HG03565 (cell line): Measurements from ENCODE around the gene IQGAP2.
"Not testable (repeated sequence)": the region's sequence is repeated elsewhere in the genome, so short reads cannot be mapped to it uniquely, and the experiment has no call there.

ENCODE experiments used
- ATAC-seq: cut with Tn5 transposase; IDR thresholded peaks from one replicate; pipeline ENCODE4 v1.9.1; 2021; ENCODE audit warnings: mild to moderate bottlenecking, moderate library complexity; ENCODE audit not compliant: unreplicated experiment

The IQGAP2 gene, protein sequence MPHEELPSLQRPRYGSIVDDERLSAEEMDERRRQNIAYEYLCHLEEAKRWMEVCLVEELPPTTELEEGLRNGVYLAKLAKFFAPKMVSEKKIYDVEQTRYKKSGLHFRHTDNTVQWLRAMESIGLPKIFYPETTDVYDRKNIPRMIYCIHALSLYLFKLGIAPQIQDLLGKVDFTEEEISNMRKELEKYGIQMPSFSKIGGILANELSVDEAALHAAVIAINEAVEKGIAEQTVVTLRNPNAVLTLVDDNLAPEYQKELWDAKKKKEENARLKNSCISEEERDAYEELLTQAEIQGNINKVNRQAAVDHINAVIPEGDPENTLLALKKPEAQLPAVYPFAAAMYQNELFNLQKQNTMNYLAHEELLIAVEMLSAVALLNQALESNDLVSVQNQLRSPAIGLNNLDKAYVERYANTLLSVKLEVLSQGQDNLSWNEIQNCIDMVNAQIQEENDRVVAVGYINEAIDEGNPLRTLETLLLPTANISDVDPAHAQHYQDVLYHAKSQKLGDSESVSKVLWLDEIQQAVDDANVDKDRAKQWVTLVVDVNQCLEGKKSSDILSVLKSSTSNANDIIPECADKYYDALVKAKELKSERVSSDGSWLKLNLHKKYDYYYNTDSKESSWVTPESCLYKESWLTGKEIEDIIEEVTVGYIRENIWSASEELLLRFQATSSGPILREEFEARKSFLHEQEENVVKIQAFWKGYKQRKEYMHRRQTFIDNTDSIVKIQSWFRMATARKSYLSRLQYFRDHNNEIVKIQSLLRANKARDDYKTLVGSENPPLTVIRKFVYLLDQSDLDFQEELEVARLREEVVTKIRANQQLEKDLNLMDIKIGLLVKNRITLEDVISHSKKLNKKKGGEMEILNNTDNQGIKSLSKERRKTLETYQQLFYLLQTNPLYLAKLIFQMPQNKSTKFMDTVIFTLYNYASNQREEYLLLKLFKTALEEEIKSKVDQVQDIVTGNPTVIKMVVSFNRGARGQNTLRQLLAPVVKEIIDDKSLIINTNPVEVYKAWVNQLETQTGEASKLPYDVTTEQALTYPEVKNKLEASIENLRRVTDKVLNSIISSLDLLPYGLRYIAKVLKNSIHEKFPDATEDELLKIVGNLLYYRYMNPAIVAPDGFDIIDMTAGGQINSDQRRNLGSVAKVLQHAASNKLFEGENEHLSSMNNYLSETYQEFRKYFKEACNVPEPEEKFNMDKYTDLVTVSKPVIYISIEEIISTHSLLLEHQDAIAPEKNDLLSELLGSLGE (N-terminal part only)

GRCh38 chr5:76402886-76403765, at the start of gene IQGAP2:
IQGAP2 (plus strand) TSS chr5:76403285; CDS start chr5:76403546, 261 bp downstream.
- ATAC-seq, result peak; percentile 44

DNA sequence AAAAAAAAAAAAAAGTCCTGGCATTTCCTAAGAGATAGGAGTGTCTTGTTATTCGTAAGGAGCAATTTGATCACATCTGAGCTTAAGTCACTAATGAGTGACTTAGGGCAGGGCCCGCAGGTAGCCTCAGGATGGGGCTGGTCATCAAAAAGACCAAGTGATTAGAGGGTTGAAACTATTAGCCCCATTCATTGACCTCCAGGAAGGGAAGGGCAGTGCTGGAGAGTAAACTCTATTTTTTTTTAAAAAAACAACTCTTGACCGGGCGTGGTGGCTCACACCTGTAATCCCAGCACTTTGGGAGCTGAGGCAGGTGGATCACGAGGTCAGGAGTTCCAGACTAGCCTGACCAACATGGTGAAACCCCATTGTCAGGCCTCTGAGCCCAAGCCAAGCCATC, 46.2 kb upstream of the IQGAP2 start:
- ATAC-seq, result no peak

- no peak for ATAC-seq
Observed at GRCh38 chr5:76363352-76364225, 39.5 kb upstream of the IQGAP2 start.

DNA sequence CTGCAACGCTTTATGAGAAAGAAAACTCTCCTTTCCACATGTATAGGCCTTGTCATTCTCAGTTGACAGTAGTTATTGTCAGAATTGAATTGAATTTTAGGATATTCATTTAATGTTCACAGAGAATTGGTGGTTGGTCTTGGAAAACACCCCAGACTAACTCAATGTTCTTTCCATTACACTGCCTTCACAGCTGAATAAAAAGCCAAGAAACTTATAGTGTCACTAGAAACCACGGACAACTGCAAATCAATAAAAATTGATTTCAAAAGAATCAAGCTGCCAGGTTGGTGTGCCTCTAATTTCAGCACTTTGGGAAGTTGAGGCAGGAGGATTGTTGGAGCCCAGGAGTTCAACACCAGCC, 38.9 kb upstream of the IQGAP2 start:
- no peak for ATAC-seq

- no peak for ATAC-seq
Observed at GRCh38 chr5:76365561-76365960, 37.5 kb upstream of the IQGAP2 start.

GRCh38 chr5:76366596-76366995, 36.5 kb upstream of the IQGAP2 start:
- no peak for ATAC-seq

GRCh38 chr5:76367623-76368371, 35.3 kb upstream of the IQGAP2 start:
- no peak for ATAC-seq

DNA sequence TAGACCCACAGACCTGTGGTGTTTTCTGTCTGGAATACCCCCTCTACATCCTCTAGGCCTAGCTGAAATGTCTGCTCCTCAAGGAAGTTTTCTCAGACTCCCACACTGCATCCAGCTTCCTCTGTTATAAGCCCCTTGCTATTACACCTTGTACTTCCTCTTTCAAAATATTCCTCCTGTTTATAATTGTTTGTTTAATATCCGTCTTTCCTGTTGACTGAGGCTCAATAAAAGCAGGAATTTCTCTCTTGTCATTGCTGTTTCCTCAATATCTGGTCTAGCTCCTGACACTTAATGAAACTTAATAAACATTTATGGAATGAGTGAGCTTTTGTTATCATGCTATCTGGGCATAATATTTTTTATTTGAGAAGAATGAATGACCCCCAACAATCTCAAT, 34.1 kb upstream of the IQGAP2 start:
- no peak for ATAC-seq

- not testable (repeated sequence) for ATAC-seq
Observed at GRCh38 chr5:76369668-76370067, 33.4 kb upstream of the IQGAP2 start.

DNA sequence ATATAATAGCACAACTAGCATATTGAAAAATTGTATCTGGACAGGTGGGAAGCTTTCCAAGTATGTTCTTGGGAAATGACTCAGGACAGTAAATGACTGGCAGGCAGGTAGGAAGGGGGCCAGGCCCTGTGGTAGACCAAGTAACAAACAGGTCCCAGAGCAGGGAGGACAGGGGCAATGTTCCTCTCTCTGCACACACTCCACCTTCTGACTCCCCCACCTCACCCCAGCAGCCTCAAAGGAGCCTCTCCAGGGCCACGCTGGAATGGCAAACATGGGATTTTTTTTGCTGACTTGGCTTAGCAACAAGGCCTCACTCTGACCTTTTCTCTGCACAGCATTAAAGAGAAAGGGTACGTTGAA, 31.1 kb upstream of the IQGAP2 start:
- ATAC-seq, result no peak

- ATAC-seq, result no peak
Observed at GRCh38 chr5:76372323-76373054, 30.6 kb upstream of the IQGAP2 start.

- no peak for ATAC-seq
Observed at GRCh38 chr5:76376148-76376865, 26.8 kb upstream of the IQGAP2 start.

DNA sequence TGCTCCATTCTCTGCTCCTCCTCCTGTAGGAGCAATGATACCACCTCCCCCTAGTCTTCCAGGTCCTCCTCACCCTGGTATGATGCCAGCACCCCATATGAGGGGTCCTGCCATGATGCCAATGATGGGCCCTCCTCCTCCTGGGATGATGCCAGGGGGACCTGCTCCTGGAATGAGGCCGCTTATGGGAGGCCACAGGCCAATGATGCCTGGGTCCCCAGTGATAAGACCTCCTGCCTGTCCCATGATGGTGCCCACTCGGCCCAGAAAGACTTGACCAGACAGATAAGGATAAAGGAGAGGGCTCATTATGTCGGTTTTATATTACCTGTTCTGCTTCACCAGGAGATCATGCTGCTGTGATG, 26.2 kb upstream of the IQGAP2 start:
- no peak for ATAC-seq

DNA sequence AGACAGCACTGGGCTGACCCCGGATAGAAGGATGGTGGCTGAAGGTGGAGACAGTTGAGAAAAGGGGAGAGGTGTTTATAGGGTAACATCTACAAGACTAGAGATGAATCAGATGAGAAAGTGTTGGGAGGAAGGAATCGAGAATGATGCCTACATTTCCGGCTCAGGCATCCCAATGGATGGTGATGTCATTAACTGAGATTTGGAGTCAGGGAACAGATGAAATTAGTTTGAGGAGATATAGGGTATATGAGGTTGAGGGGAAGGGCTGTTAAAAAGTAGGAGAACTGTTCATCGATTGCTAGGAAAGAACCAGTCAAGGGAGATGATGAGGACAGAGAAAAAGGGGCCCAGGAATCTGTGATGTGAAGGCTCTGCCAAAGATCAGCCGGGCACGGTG, 24.7 kb upstream of the IQGAP2 start:
- ATAC-seq, result no peak

GRCh38 chr5:76379316-76379715, 23.8 kb upstream of the IQGAP2 start:
- no peak for ATAC-seq

DNA sequence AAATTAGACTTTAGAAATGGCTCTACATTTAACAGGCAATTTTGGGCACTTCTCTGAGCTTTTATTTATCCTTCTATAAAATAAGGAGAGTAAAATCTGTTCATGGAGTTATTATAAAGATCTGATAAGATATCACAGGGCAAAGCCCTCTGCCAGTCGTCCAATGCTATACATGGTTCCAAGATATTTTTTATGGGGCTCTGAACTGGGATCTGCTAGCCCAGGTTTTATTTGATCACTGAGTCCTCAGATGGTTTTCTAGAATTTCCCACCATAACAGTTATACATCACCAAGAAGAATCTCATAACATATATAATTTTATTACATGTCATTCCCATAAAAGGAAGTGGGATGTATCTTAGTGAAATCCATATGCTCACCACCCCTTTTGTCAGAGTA, 23.2 kb upstream of the IQGAP2 start:
- ATAC-seq, result no peak

GRCh38 chr5:76380346-76381066, 22.6 kb upstream of the IQGAP2 start:
- no peak for ATAC-seq
